SK-N-SH (cell line): ENCODE data around the gene MACROD2. TPM values are rescaled to one million over a fixed set of nuclear protein-coding genes. Genes with fewer than 3 reads are reported as not detected.

Experiments used
- CTCF ChIA-PET: fragments of 300-600, 350-600 bp; formaldehyde crosslinking; extraction: SDS; loops from one replicate; lab custom pipeline; 2021; lab: Yijun Ruan, JAX
- POLR2A ChIA-PET: fragments of 350-600 bp; sonication (Branson Sonifier 250); formaldehyde crosslinking; extraction: SDS; loops from one replicate; lab custom pipeline; 2020; ENCODE audit warnings: antibody characterized with exemption, inconsistent platforms; lab: Yijun Ruan, JAX
- DNase-seq: peaks from one replicate; pipeline ENCODE4 v3.0.0; 2012
- H2AFZ ChIP-seq: fragments of 200-600 bp; sonication (generic); 2 replicates; pipeline ENCODE4 v1.8.1; 2016; ENCODE audit warnings: antibody characterized with exemption, mild to moderate bottlenecking, low read depth
- H3F3A ChIP-seq: fragments of 200-600 bp; sonication (generic); replicated peaks from 2 replicates; pipeline ENCODE3; 2016; ENCODE audit warnings: antibody characterized with exemption, mild to moderate bottlenecking; ENCODE audit not compliant: insufficient read depth
- H3K27ac ChIP-seq, 2 experiments: fragments of 200-500 bp in 1 of 2; fragments of 200-600 bp in 1 of 2; sonication (Bioruptor generic) in 1 of 2; sonication (generic), shearing (Covaris generic) in 1 of 2; 2 replicates each; pipeline versions ENCODE4 v1.5.1 to v1.6.1; 2014 to 2016; ENCODE audit warnings: low read depth in 2 of 2, inconsistent platforms in 1 of 2, low read length in 1 of 2, mild to moderate bottlenecking in 1 of 2, mixed read lengths in 1 of 2
- H3K27me3 ChIP-seq: fragments of 200-600 bp; sonication (generic), shearing (Covaris generic); 2 replicates; pipeline ENCODE4 v1.6.1; 2016; ENCODE audit warnings: mixed run types; ENCODE audit not compliant: insufficient read depth
- H3K36me3 ChIP-seq, 2 experiments: fragments of 200-500 bp in 1 of 2; fragments of 200-600 bp in 1 of 2; sonication (Bioruptor generic) in 1 of 2; sonication (generic) in 1 of 2; replicated peaks in 1 of 2; 2 replicates each; pipeline versions ENCODE3 to v1.5.1; 2014 to 2016; ENCODE audit warnings: low read length in 1 of 2, mild to moderate bottlenecking in 1 of 2; ENCODE audit not compliant: insufficient read depth in 2 of 2, control insufficient read depth in 1 of 2
- H3K4me1 ChIP-seq, 2 experiments: fragments of 200-500 bp in 1 of 2; fragments of 200-600 bp in 1 of 2; sonication (Bioruptor generic) in 1 of 2; sonication (generic), shearing (Covaris generic) in 1 of 2; 2 replicates each; pipeline versions ENCODE4 v1.5.1 to v1.6.1; 2014 to 2016; ENCODE audit warnings: low read depth in 1 of 2, low read length in 1 of 2, mixed run types in 1 of 2; ENCODE audit not compliant: insufficient read depth in 2 of 2, control insufficient read depth in 1 of 2
- H3K4me2 ChIP-seq: fragments of 200-600 bp; sonication (generic), shearing (Covaris generic); 2 replicates; pipeline ENCODE4 v1.6.1; 2017; ENCODE audit warnings: mixed run types
- H3K4me3 ChIP-seq, 2 experiments: fragments of 200-500 bp in 1 of 2; fragments of 200-600 bp in 1 of 2; sonication (Bioruptor generic) in 1 of 2; sonication (generic), shearing (Covaris generic) in 1 of 2; 2 replicates each; pipeline versions ENCODE4 v1.5.1 to v1.8.1; 2014 to 2016; ENCODE audit warnings: low read depth in 2 of 2, inconsistent platforms in 1 of 2, low read length in 1 of 2, mild to moderate bottlenecking in 1 of 2, mixed read lengths in 1 of 2, moderate library complexity in 1 of 2
- H3K79me2 ChIP-seq: fragments of 200-600 bp; sonication (generic); 2 replicates; pipeline ENCODE4 v1.8.1; 2017; ENCODE audit warnings: mild to moderate bottlenecking; ENCODE audit not compliant: insufficient read depth
- H3K9ac ChIP-seq: fragments of 200-600 bp; sonication (generic); 2 replicates; pipeline ENCODE4 v1.6.1; 2017; ENCODE audit warnings: mixed run types
- H3K9me2 ChIP-seq: fragments of 200-600 bp; sonication (generic); 2 replicates; pipeline ENCODE4 v1.6.1; 2017; ENCODE audit warnings: mixed run types
- H3K9me3 ChIP-seq: fragments of 200-600 bp; sonication (generic); 2 replicates; pipeline ENCODE4 v1.6.1; 2017; ENCODE audit warnings: mixed run types, mild to moderate bottlenecking, moderate library complexity
- H4K20me1 ChIP-seq: fragments of 200-600 bp; sonication (generic); 2 replicates; pipeline ENCODE4 v1.6.1; 2017; ENCODE audit warnings: mild to moderate bottlenecking, mixed run types; ENCODE audit not compliant: insufficient read depth
- EZH2phosphoT487 ChIP-seq: fragments of 200-600 bp; sonication (generic); IDR thresholded peaks from 2 replicates; pipeline ENCODE4 v1.6.1; 2017; ENCODE audit warnings: low read depth, mixed run types, mild to moderate bottlenecking, antibody characterized with exemption, moderate library complexity, borderline replicate concordance
- FOSL2 ChIP-seq: IDR thresholded peaks from 2 replicates; pipeline ENCODE4 v1.4.0; 2012; ENCODE audit warnings: low read depth, mild to moderate bottlenecking, moderate library complexity, borderline replicate concordance
- FOXJ3 ChIP-seq: sonication (generic); formaldehyde crosslinking; IDR thresholded peaks from 2 replicates; pipeline ENCODE4 v1.5.1; 2020; ENCODE audit warnings: mild to moderate bottlenecking, missing genetic modification reagents
- FOXM1 ChIP-seq: IDR thresholded peaks from 2 replicates; pipeline ENCODE4 v1.4.0; 2012; ENCODE audit warnings: low read depth, mild to moderate bottlenecking
- GABPA ChIP-seq: IDR thresholded peaks from 2 replicates; pipeline ENCODE4 v1.4.0; 2012; ENCODE audit warnings: low read depth, mild to moderate bottlenecking
- GATA2 ChIP-seq: sonication (generic); formaldehyde crosslinking; IDR thresholded peaks from 2 replicates; pipeline ENCODE4 v1.5.0; 2020; ENCODE audit warnings: mild to moderate bottlenecking, missing genetic modification reagents
- JUND ChIP-seq: IDR thresholded peaks from 2 replicates; pipeline ENCODE4 v1.4.0; 2012
- NRF1 ChIP-seq: IDR thresholded peaks from 2 replicates; pipeline ENCODE4 v1.6.1; 2012; ENCODE audit warnings: low read depth, mild to moderate bottlenecking, low read length
- PBX3 ChIP-seq: IDR thresholded peaks from 2 replicates; pipeline ENCODE4; 2012
- POLR2AphosphoS5 ChIP-seq: IDR thresholded peaks from 2 replicates; pipeline ENCODE4 v1.6.1; 2012; ENCODE audit warnings: low read depth, low read length
- RCOR1 ChIP-seq: fragments of 150-350 bp; IDR thresholded peaks from 2 replicates; pipeline ENCODE4 v1.6.1; 2017; ENCODE audit warnings: antibody characterized with exemption, low read length
- REST ChIP-seq: IDR thresholded peaks from 2 replicates; pipeline ENCODE4 v1.6.1; 2012; ENCODE audit warnings: mild to moderate bottlenecking, low read depth, low read length, moderate library complexity
- RFX5 ChIP-seq: IDR thresholded peaks from 2 replicates; pipeline ENCODE4 v1.6.1; 2012; ENCODE audit warnings: mild to moderate bottlenecking, improper control_type of control experiment, low read length
- SMC3 ChIP-seq: IDR thresholded peaks from 2 replicates; pipeline ENCODE4 v1.6.1; 2012; ENCODE audit warnings: low read depth, low read length, improper control_type of control experiment
- TCF12 ChIP-seq: IDR thresholded peaks from 2 replicates; pipeline ENCODE4 v1.4.0; 2012
- USF1 ChIP-seq: IDR thresholded peaks from 2 replicates; pipeline ENCODE4 v1.4.0; 2012; ENCODE audit warnings: low read depth, borderline replicate concordance
- YY1 ChIP-seq: IDR thresholded peaks from 2 replicates; pipeline ENCODE4 v1.4.0; 2012; ENCODE audit warnings: low read depth, mild to moderate bottlenecking
- WGBS: methylation state at CpG from one replicate; pipeline ENCODE4 v1.1.6; 2017; ENCODE audit warnings: low lambda C conversion rate; 5-methylcytosine and 5-hydroxymethylcytosine counted together
- polyA plus RNA-seq, 3 experiments: library from polyadenylated mRNA; depleted of rRNA; stranded (reverse); fragments of >200 nt; gene quantifications; 2 replicates each; pipeline ENCODE4 v1.2.3, GENCODE V29; 2012
- TF ChIP-seq, protein P1 (sequence below): IDR thresholded peaks from 2 replicates; pipeline ENCODE4 v1.4.0; 2012; ENCODE audit warnings: low read depth

MACROD2 gene
- polyA plus RNA-seq, 1 of the 3 experiments (the other 2 are of a cell fraction), result 0.33 TPM

- no peak for TF ChIP-seq NRF1
- TF ChIP-seq PBX3, result no peak
- no peak for TF ChIP-seq GATA2 (CRISPR knock-in tag)
- TF ChIP-seq SMC3, result no peak
- no peak for TF ChIP-seq GABPA
- TF ChIP-seq RCOR1, result no peak
- no peak for TF ChIP-seq FOSL2
- no peak for TF ChIP-seq EZH2phosphoT487
- TF ChIP-seq REST, result no peak
- no peak for TF ChIP-seq YY1
- no peak for TF ChIP-seq RFX5
- TF ChIP-seq, all 33 proteins: peak for 0
- no peaks in the 10 kb centered on the region for H4K20me1 ChIP-seq
- no peaks in the 10 kb centered on the region for H3F3A ChIP-seq
- H3K27ac ChIP-seq, result no peak overlapping the region
- H3K4me3 ChIP-seq, result no peak overlapping the region
- DNase-seq, result no peak
- H3K27me3 ChIP-seq, result no peaks in the 10 kb centered on the region
- H2AFZ ChIP-seq, result no peak overlapping the region
- H3K79me2 ChIP-seq, result no peaks in the 10 kb centered on the region
- no peak overlapping the region for H3K9ac ChIP-seq
- no peaks in the 10 kb centered on the region for H3K36me3 ChIP-seq
- CTCF ChIA-PET, result no interaction called here
- H3K4me2 ChIP-seq, result no peak overlapping the region
- no peaks in the 10 kb centered on the region for H3K4me1 ChIP-seq
- POLR2A ChIA-PET, result no interaction called here
- 30% methylated on average over 1 of the region's 1 CpG for WGBS
- H3K9me3 ChIP-seq, result no peaks in the 10 kb centered on the region
- no peaks in the 10 kb centered on the region for H3K9me2 ChIP-seq
These were observed 2029.8 kb downstream of the MACROD2 start for GRCh38 chr20:16025084-16025483.

DNA sequence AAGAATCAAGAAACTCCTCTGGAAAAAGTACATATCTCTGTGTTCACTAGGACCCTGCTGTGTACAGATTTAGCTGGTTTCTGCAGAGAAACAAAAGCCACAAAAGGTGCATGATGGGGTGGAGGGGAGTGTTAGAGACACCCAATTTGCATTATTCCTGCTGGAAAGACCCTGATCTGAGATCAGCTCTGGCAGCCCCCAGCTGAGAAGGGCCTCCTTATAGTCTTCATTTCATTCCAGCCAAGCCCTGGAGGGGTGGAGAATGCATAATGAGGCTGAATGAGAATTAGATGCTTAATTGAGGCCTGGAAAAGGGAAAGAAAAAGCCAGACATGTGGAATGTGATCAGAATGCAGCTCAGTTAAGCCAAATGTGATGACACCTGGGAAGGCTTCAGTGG is 2032.4 kb downstream of the MACROD2 start:
- Histone ChIP-seq H3K79me2 (no peaks in the 10 kb centered on the region), H4K20me1 (no peaks in the 10 kb centered on the region), H3K9me3 (no peaks in the 10 kb centered on the region), H3K27ac (no peak overlapping the region), H3K36me3 (no peaks in the 10 kb centered on the region), H3K9ac (no peak overlapping the region), H2AFZ (no peak overlapping the region), H3K27me3 (no peaks in the 10 kb centered on the region), H3K4me2 (no peak overlapping the region), H3K4me1 (no peaks in the 10 kb centered on the region), H3K4me3 (no peak overlapping the region), H3F3A (no peaks in the 10 kb centered on the region), H3K9me2 (no peaks in the 10 kb centered on the region)
- no peak for DNase-seq
- TF ChIP-seq USF1 (no peak), FOXJ3 (no peak), REST (no peak), FOXM1 (no peak), POLR2AphosphoS5 (no peak), TCF12 (no peak), JUND (no peak), EZH2phosphoT487 (no peak)
- TF ChIP-seq, protein P1, sequence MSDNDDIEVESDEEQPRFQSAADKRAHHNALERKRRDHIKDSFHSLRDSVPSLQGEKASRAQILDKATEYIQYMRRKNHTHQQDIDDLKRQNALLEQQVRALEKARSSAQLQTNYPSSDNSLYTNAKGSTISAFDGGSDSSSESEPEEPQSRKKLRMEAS, result no peak
- ChIA-PET POLR2A (interaction anchor here (0.6 kb wide), 1 partner anchor 615 kb away, joined by 3 read pairs; no protein-coding TSS in a partner anchor), CTCF (no interaction called here)
